HG03196 (cell line): ENCODE measurements around the gene DMD.
"Not testable (repeated sequence)": the region's sequence is repeated elsewhere in the genome, so short reads cannot be mapped to it uniquely, and the experiment has no call there.

Experiments
- ATAC-seq: cut with Tn5 transposase; IDR thresholded peaks from one replicate; pipeline ENCODE4 v1.9.1; 2021; ENCODE audit not compliant: unreplicated experiment

The DMD gene

DNA sequence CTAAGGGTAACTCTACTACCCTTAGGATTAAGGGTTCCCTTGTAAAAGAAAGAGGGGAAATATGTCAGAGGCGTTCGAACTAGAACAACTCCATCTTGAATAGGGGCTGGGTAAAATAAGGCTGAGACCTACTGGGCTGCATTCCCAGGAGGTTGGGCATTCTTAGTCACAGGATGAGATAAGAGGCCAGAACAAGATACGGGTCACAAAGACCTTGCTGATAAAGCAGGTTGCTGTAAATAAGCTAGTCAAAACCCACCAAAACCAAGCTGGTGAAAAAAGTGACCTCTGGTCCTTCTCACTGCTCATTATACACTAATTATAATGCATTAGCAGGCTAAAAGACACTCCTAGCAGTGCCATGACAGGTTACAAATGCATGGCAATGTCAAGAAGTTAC lies 922.0 kb downstream of the DMD start:
- ATAC-seq: no peak

GRCh38 chrX:32281853-32282252 lies 929.5 kb downstream of the DMD start:
- ATAC-seq: no peak

DNA sequence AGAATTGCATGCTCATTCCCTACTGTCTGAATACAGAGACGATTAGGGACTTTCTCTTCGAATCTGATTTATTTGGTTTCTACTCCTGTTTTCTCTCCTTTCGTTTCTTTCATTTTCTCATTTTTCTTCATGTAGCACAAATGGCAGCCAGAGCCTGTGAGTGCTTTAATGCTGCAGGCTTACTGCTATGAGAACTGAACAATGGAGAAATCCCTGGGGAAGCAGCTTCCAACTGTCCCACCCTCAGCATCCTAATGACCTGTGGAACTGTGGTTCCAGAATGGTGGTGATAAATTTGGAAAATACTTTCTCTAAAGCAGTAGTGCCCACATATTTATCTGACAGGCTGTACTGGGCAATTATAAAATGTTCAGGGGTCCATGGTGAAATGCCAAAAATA lies 930.4 kb downstream of the DMD start:
- no peak for ATAC-seq

DNA sequence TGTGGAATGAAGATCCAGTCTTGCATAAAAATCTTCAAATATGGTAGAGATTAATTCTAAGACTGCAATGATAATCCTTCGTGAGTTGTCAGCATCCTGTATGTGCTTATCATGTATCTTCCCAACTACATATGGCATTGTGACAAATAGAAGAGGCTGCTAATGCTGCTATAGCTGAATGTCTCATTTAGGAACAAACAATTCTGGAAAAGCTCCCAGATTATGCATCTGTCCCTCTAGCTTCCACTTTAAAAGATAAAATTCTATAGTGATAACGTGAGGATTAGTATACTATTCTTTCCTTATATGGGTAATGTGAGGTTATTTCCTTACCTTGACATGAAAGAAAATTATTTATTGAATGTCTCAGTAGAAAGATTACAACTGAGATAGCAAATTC lies 930.9 kb downstream of the DMD start:
- no peak for ATAC-seq

DNA sequence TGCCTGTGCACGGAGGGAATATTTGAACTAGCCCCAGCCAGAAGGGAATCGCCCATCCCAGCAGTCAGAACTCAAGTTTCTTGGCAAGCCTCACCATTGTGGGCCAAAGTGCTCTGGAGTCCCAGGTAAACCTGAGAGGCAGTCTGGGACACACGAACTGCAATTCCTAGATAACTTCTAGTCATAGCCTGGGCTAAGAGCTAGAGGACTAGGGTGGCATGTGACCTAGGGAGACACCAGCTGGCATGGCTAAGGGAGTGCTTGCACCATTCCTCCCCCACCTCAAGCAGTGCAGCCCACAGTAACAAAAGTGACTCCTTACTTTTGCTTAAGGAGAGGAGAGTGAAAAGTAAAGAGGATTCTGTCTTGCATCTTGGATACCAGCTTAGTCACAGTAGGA lies 935.2 kb downstream of the DMD start:
- ATAC-seq: no peak

- ATAC-seq: no peak
Observed at GRCh38 chrX:32269866-32270265, 941.5 kb downstream of the DMD start.

DNA sequence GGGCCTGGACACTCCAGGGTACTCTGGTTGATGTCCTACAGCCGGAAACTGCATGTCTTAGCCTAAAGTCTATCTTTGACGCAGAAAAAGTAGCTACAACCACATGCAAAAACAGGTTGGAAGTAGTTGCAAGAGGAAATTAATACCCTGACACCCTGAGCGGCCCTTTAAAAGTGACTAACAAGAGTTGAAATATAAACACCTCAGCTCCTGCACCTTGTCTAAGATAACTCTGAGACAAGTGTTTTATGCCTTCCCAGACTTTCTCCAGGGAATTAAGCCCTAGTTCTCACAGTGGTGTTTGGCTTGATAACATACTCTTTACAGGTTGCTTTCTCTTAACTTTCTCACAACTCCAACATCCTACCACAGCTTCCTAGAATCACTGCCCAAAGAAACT lies 943.1 kb downstream of the DMD start:
- ATAC-seq: no peak

- no peak for ATAC-seq
Observed at GRCh38 chrX:32267796-32268195, 943.6 kb downstream of the DMD start.

- not testable (repeated sequence) for ATAC-seq
Observed at GRCh38 chrX:32246675-32247074, 964.7 kb downstream of the DMD start.

DNA sequence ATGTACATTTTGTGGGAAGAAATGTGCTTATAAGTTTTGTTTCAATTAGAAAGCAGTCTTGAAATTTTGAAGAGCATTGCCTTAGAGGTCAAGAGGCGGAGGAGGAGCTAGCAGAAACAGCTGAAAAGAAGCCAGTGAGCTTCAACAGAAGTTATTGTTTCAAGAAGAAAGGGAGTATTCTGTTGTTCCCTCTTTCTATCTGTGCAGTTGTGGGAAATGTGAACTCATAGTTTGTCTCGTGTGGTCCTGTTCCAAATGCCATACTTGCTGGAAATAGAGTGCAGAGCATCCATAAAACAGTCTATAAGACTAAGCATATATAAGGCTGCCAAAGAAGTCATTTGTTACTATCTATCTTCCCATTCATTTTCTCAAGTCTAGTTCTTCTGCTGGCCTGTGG lies 1015.7 kb downstream of the DMD start:
- ATAC-seq: no peak

DNA sequence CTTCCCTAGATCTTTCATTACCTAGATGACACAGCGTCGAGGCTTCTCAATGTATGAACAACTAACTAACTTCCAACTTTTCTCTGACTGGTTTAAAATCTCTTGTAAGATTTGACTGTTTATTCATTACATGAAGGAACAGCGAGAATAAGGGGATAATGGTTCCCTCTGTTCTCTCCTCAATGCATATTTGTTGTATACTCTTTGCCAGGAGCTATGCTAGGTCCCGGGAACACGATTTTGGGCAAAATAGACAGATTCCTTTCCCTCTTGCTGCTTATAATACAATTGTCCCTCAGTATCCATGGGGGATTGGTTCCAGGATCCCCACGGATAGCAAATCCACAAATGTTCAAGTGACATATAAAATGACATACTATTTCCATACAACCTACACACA lies 1020.0 kb downstream of the DMD start:
- ATAC-seq: no peak

GRCh38 chrX:32185160-32185559 lies 1026.2 kb downstream of the DMD start:
- no peak for ATAC-seq

- no peak for ATAC-seq
Observed at GRCh38 chrX:32183066-32183465, 1028.3 kb downstream of the DMD start.

DNA sequence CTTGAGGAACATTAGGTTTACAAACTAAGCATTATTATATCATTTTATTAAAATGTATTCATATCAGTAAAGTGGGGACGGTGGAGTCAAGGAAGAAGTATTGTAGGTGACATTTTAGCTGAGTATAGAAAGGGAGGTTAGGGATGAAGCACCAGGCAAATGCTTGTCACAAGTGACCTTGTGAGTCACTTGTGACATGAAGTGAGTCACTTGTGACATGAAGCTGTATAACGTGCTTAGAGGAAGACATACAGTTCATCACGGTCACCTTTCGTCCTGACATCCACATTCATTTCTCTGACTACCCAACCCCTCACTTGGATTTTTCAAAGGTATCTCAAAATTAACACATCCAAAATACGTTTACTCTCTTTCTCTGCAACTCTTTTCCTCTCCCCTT lies 1034.8 kb downstream of the DMD start:
- ATAC-seq: no peak

DNA sequence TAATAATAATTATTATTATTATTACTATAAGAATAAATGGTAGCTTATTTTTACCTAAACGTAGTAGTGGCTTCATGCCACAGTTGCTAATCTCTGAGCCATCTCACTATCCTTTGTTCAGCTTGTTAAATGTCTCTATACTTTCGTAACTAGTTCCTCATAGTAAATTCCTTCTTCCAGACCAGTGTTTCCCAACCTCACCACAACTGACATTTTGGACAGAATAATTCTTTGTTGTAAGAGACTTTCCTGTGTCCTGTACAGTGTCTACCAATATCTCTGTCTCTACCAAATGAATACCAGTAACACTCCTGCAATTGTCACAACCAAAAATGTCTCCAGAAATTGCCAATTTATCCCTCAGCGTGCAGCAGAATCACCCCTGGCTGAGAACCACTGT lies 1040.9 kb downstream of the DMD start:
- no peak for ATAC-seq

GRCh38 chrX:32155044-32155638 lies 1056.2 kb downstream of the DMD start:
- no peak for ATAC-seq

GRCh38 chrX:32153585-32153984 lies 1057.8 kb downstream of the DMD start:
- no peak for ATAC-seq

DNA sequence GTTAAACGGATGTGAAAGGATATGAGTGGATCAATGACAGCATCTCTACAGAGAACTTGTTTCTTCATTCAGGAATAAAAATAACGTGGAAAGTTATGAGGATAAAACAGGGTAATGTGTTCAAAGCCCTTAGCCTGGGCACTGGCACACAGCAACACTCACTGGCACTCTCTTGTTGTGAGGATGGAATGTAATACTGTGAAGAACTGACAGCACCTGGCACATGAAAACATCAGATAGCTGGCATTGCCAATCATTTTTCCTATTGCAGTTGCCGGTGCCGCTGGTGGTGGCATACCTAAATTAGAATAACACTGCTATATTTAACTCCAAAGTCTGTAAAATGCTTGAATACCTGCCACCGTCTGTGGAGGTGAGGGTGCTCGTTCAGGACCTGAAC lies 1061.2 kb downstream of the DMD start:
- no peak for ATAC-seq

DNA sequence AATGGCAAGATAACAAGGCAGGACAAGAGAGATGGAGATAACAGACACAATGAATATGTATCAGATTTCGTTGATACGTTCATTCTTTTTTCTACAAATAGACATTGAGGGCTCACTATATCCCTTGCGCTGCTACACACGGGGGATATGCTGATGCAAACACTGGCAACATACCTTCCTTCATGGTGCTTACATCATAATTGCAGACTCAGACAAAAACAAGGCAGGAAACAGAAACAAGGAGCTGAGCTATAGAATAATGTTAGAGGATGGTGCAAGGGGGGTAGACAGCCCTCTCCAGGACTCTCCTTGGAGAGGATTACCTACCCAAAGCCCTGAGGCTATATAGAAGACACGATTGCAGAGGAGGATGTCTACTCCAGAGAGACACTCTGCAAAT lies 1069.5 kb downstream of the DMD start:
- no peak for ATAC-seq

DNA sequence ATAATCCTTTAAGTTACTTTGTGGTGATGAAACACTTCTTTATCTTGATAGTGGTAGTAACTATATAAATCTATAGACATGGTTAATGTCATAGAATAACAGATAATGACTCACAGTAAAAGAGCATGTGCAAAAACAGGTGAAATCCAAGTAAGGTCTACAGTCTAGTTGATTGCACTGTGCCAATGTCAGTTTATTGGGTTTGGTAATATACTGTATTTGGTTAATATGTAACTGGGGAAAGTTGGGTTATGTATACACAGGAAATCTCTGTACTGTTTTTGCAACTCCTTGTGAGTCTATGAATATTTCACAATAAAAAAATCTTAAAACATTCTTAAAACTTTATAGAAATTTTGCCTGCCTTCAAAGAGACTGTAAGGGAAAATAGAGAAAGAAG lies 1071.9 kb downstream of the DMD start:
- ATAC-seq: no peak

DNA sequence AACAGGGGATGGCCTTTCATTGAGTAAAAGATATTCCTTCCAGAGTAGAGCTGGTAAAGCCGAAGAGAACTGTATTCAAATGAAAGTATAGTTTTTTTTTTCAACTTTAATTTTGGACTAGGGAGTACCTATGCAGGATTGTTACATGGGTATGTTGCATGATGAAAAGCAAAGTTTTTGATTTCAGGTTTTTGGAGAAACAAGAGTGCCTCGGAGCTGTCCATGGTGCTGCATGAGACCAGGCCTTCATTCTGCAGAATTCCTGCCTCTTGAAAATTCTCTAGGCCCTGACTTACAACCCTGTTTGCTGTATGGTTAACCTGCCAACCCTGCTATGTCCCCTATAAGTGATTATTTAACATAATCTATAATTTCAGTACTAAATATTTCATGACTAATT lies 1073.8 kb downstream of the DMD start:
- ATAC-seq: no peak

DNA sequence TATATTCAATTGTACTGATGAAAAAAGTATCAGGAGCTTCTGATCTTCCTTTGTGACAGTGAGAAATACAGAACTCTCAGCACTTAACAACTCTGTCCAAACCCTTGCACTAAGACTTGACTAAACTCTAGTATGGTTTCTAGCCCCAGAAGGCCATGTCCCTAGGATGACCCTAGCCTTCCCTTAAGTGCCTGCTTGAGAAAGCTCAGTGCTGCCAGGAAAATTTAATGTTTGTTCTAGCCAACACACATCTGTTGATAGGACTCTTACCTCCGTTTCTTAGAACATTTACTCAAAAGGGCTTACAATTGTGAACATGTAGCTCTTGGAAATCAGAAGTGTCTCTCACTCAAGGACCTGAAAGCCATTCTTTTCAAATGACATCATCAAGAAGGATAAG lies 1084.4 kb downstream of the DMD start:
- no peak for ATAC-seq

GRCh38 chrX:32118832-32119231 lies 1092.5 kb downstream of the DMD start:
- ATAC-seq: no peak

GRCh38 chrX:32116047-32116446 lies 1095.3 kb downstream of the DMD start:
- ATAC-seq: no peak
